Activated CD4-positive, alpha-beta T cell treated with anti-CD3 and anti-CD28 coated beads, Interleukin-2, amount 50 U/mL, for 4 hours (primary cell): ENCODE measurements around the gene CDKN2B.
"Not testable (repeated sequence)": the region's sequence is repeated elsewhere in the genome, so short reads cannot be mapped to it uniquely, and the experiment has no call there.

Experiments
- DNase-seq, 2 experiments: peaks; one replicate each; pipeline ENCODE4 v3.0.0-alpha.2; 2020

Gene CDKN2B

GRCh38 chr9:21968331-21969010, 40.6 kb downstream of the CDKN2B start:
- DNase-seq: no peak

GRCh38 chr9:21967702-21968101, 41.4 kb downstream of the CDKN2B start:
- no peak for DNase-seq

- DNase-seq: no peak
Observed at GRCh38 chr9:21967169-21967568, 41.9 kb downstream of the CDKN2B start.

- no peak for DNase-seq
Observed at GRCh38 chr9:21966140-21966851, 42.8 kb downstream of the CDKN2B start.

- DNase-seq: peak in 1 of 2 experiments; percentile 24
Observed at GRCh38 chr9:21965401-21965951, 43.6 kb downstream of the CDKN2B start.

GRCh38 chr9:21964925-21965385, 44.1 kb downstream of the CDKN2B start:
- DNase-seq: peak; percentile 56 to 60

- DNase-seq: no peak
Observed at GRCh38 chr9:21961569-21961968, 47.5 kb downstream of the CDKN2B start.

GRCh38 chr9:21959268-21959667, 49.8 kb downstream of the CDKN2B start:
- not testable (repeated sequence) for DNase-seq

- DNase-seq: no peak
Observed at GRCh38 chr9:21958833-21959232, 50.3 kb downstream of the CDKN2B start.
